ENCODE results near the gene SCAPER.

- TF ChIP-seq POLR2A (IDR thresholded peaks at IDR 0.05) = no peak
- no peak for TF ChIP-seq CTCF (IDR thresholded peaks at IDR 0.05 in 4 of 5, conservative IDR thresholded peaks at IDR 0.05 in 1 of 5)
Observed at GRCh38 chr15:76865548-76865991, 39.6 kb downstream of the SCAPER start.
